ENCODE data around the gene CPTP.
"Not testable (repeated sequence)": the region's sequence is repeated elsewhere in the genome, so short reads cannot be mapped to it uniquely, and the experiment has no call there.

DNA sequence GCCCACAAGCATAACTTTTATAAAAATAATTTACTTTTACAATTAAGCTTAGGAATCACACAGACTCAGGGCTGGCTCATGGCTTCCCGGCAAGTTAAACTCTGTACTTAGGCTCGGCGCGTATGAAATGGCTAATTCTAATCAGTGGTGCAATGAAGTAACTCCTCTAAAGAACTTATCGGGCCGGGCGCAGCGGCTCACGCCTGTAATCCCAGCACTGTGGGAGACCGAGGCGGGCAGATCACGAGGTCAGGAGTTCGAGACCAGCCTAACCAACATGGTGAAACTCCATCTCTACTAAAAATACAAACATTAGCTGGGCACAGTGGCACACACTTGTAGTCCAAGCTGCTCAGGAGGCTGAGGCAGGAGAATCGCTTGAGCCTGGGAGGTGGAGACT is 45.5 kb downstream of the CPTP start:
- not testable (repeated sequence) for TF ChIP-seq ZNF274 (IDR thresholded peaks at IDR 0.05; ENCODE audit: low read depth, low read length); SUZ12 (IDR thresholded peaks at IDR 0.05; ENCODE audit: extremely low read depth, insufficient read depth, insufficient read length); YY1 (IDR thresholded peaks at IDR 0.05; ENCODE audit: insufficient read depth, insufficient read length)
